T-helper 1 cell treated with Interleukin-12 subunit alpha and Interleukin-12 subunit beta and Interleukin-4 antibody, amounts not matched to agents 30 ng/mL and 1 ng/mL, for 36 hours (primary cell): Measurements from ENCODE around the gene ATP1B2. TPM values are rescaled to one million over a fixed set of nuclear protein-coding genes. Genes with fewer than 3 reads are reported as not detected.
"Not testable (repeated sequence)": the region's sequence is repeated elsewhere in the genome, so short reads cannot be mapped to it uniquely, and the experiment has no call there.

Source experiments
- intact Hi-C: fragments of 100-400 bp; cut with micrococcal nuclease; formaldehyde crosslinking; loops from one replicate; pipeline ENCODE4 v1.15.1; 2024
- total RNA-seq: library from RNA; stranded (reverse); gene quantifications from 2 replicates; pipeline ENCODE4 v1.2.3, GENCODE V29; 2022

The ATP1B2 gene, protein sequence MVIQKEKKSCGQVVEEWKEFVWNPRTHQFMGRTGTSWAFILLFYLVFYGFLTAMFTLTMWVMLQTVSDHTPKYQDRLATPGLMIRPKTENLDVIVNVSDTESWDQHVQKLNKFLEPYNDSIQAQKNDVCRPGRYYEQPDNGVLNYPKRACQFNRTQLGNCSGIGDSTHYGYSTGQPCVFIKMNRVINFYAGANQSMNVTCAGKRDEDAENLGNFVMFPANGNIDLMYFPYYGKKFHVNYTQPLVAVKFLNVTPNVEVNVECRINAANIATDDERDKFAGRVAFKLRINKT
- 0.22 and 0.37 TPM in 2 replicates for total RNA-seq

DNA sequence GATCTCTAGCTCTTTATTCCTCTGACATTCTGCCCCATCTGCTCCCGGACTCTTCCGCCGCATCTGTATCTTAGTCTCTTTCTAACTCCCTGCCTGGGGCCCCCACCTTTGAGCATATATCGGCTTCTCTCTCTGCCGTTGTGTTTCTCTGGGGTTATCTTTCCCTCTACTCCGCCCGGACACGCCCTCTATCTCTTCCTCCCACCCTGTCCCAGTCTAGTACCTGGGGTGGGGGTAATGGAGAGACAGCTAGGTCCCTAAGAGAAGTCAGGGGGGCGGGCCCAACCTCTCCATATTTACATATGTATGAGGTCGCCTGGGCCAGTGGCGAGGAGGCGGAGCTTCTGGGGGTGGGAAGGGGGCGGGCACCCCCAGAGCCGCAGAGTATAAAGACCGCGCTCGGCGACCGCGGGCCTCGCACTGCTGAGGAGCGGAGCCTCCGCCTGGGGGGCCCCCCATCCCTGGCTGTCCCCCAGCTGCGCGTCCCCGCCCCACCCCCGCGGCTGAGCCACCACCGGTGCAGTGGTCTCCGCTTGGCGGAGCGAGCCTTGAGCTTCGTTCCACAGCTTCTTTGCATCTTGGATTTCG is at the start of gene ATP1B2:
ATP1B2 (plus strand) TSS at position 418 of the 588 bp plus-strand sequence. CDS start 593 bp downstream, outside the sequence.
- intact Hi-C loops, result loop anchor here (1.0 kb wide), 6 partner anchors 8 to 343 kb away; partner anchors contain the start of genes EIF5A, SAT2 and TMEM102

DNA sequence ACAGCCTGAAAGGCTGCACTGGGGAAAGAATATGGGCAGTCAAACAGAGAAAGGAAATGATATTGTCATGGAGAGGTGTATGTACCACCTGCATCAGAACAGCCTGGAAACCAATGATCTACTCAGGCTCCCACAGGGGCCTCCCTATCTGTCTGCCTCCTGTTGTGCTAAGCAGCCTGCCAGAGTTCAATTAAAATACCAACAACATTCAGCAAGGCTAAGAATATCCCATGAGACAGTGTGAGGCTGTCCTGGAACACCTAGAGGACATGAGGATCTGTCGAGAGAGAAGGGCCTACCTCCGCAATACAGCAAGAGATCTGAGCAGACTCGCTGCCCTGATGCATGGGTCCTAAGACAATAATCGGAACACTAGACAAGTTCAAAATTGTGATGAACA is 44.4 kb upstream of the ATP1B2 start:
- intact Hi-C loops, result no loop called here

DNA sequence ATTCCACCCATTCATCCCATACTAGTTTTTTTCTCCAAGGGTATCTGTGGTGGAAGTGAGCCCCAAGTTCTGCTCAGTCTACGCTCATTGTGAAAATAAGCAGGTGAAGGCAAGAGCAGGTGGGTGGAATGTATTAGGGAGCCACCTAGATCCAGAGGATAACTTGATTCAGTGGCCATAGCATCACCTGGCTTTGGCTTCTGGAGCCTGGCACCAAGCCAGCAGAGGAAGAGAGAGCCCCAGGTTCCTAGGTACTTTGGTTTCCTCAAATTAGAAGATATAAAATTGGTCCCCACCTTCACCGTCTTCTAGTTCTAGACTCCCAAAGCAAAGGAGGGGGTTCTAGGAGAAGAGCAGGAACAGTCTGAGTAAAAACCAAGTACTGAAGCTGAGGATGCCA is 40.1 kb upstream of the ATP1B2 start:
- intact Hi-C loops, result no loop called here

DNA sequence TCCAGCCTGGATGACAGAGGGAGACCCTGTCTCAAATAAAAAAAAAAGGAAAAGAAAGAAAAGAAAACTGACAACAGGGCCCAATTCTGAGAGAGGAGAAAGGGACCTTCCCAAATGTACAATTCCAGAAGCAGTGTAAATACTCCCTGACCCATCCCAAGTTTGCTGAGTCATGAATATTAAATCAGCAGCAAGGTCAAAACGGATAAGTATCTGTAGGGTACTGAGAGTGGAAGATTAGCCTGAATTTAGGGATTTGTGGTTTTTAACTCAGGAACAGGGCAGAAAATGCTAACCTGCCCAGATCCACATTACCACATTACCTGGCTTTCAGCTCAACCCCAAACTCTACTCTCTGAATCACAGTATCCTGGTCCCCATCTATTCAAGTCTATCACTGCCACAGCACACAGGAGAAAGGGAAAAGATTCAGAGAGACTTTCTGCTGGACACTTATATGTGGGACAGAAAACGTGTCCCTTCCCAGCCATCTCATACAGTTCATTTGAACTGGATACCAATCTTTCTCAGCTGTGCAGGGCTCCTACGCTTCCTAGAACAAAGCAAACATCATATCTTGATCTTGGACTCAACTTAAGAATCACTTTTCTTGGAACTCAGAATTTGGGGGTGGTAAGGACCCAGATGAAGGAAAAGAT is 39.0 kb upstream of the ATP1B2 start:
- intact Hi-C loops, result no loop called here

DNA sequence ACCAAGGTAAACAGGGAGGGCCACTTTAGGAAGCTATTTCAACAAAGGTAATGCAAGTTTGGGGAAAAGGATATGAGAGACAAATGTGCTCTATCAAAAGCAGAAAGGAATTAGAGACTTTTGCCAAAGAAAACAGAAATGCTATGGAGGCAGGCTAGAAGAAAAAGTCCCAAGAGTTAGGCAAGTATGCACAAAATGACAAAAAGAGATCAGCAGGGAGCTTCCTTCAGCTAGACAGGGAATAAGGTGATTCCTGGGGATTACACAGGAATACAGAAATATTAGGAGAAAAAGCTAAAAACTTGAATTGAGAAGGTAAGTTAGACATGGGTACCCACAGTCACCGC is 38.5 kb upstream of the ATP1B2 start:
- intact Hi-C loops, result no loop called here

DNA sequence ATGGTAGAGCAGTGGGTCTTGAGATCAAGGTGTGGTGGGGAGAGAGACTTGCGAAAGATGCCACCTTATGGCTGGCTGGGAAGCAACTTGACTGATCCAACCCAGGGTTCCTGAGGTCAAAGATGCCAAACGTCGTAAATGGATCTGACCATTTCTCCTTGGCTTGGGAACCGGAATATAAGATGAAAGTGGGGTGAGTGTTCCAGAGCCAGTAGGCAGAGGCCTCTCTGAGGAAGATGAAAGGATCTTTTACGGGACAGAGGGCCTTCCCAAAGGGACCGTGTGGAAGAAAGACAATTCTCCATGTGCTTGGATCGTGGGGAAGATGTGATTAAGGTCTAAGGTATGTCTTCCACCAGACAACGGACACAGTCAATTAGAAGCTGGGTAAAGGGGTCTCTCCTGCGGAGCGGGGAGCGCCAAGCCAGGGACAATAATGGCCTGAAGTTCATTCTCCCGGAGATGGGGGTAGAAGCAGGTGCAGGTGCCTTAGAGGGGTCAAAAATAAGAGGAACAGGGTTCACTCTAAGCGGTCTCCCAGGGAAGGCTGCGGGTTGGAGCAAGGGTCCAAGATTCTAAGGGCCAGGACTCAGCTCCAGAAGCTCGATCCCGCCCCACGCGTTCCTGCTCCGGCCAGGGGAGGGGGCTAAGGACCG is 36.8 kb upstream of the ATP1B2 start:
- intact Hi-C loops, result loop anchor here (1.0 to 2.0 kb wide), 3 partner anchors 210 to 318 kb away; partner anchors contain the start of genes CNTROB and TMEM256

DNA sequence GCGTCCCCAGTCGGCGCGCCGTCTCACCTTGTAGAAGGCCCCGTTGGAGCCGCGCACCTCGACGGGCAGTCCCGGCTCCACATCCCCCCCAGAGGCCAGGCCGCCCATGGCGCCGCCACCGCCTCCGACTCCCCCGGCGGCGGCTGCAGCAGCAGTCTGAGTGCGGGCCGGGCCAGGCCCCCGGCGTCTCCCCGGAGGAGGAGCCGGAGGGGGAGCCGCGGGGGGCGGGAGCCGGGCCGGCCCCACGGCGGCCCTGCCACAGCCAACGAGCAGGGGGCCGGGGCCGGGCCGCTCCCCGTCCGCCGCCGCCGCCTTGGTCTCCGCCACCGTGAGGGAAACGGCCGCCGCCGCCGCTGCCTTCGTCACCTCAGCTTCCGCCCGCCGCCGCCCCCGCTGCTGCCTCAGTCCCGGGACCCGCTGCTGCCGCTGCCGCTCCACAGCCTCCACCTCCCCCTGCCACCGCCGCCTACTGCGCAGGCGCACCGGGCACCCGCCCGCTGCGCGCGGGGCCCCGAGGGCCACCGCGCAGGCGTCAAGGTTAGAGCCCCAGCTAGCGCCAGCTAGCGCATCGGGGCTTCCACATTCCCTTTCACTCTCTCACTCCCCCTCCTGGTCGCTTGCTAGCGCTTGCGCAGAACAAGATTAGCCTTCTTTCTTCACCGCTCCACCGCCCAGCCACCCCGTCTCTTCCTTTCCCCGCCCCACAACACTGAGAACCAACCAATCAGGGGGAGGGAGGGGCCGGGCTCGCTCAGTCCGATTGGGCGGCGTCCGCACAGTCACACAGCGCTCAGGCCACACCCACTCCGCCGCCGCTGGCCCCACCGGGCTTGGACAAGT is 36.1 kb upstream of the ATP1B2 start, which contains the start of gene FXR2:
FXR2 (minus strand) TSS at position 473 of the 840 bp plus-strand sequence; CDS start at position 108, 365 bp downstream.
- intact Hi-C loops, result loop anchor here (1.0 to 2.0 kb wide), 11 partner anchors 13 to 318 kb away; partner anchors contain the start of genes ATP1B2, CNTROB, EIF5A and MPDU1

DNA sequence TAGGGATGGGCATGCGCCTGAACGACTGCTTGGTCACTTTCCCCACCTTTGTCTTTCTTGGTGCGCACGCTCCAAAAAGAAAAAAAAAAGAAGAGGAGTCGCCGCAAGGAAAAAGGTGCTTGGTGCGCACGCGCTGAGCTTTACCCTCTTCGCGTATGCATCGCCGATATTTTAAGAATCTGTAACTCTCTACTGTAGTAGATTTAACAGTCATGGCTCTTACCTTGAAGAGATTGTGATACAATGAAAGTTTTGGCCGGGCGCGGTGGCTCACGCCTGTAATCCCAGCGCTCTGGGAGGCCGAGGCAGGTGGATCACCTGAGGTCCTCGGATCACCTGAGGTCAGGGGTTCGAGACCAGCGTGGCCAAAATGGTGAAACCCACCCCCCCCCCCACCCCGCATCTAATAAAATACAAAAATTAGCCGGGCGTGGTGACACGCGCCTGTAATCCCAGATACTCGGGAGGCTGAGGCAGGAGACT is 35.4 kb upstream of the ATP1B2 start:
- intact Hi-C loops, result loop anchor here (1.0 to 2.0 kb wide), 9 partner anchors 12 to 308 kb away; partner anchors contain the start of genes ATP1B2, EIF5A, MPDU1 and POLR2A

DNA sequence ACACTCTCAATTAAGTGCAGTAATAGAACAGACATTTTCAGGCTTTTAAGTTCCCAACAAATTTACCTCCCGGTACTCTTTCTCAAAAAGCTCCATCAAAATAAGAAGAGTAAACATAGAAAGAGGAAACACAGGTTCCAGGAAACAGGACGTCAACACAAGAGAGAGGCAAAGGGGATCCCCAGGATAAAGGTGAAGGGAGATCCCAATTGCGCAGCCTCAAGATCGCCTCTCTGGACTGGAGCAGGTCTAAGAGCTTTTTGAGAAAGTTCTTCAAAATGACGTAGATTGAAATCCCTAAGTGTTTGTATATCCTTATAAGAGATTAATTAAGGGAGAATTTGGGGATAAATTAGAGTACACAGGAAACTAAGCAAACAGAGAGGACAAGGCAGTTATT is 32.1 kb upstream of the ATP1B2 start:
- intact Hi-C loops, result no loop called here

DNA sequence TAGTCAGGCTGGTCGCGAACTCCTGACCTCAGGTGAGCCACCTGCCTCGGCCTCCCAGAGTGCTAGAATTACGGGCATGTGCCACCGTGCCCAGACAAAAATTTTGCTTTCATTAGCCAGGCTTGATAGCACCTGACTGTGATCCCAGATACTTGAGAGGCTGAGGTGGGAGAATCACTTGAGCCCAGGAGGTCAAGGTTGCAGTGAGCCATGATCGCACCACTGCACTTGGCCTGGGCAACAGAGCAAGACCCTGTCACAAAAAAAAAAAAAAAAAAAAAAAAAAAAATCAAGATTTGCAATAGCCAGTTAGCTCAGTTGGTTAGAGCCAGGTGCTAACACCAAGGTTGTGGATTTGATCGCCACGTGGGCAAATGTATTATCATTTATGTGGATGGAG is 29.9 kb upstream of the ATP1B2 start:
- intact Hi-C loops, result no loop called here

DNA sequence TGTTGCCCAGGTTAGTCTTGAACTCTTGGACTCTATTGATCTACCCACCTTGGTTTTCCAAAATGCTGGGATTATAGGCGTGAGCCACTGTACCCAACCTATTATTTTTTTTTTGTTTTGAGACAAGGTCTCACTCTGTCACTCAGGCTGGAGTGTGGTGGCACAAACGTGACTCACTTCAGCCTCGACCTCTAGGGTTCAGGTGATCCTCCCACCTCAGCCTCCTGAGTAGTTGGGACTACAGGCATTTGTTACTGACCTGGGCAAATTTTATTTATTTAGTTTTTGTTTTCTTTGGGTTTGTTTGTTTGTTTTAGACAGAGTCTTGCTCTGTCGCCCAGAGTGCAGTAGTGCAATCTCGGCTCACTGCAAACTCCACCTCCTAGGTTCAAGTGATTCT is 27.1 kb upstream of the ATP1B2 start:
- intact Hi-C loops, result no loop called here

DNA sequence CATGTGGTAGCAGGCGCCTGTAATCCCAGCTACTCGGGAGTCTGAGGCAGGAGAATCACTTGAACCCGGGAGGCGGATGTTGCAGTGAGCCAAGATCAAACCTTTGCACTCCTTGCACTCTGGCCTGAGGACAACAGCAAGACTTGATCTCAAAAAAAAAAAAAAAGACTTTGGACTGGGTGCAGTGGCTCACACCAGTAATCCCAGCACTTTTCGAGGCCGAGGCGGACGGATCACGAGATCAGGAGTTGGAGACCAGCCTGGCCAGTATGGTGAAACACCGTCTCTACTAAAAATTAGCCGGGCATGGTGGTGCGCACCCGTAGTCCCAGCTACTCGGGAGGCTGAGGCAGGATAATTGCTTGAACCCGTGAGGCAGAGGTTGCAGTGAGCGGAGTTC is 25.0 kb upstream of the ATP1B2 start:
- intact Hi-C loops, result not testable (repeated sequence)

DNA sequence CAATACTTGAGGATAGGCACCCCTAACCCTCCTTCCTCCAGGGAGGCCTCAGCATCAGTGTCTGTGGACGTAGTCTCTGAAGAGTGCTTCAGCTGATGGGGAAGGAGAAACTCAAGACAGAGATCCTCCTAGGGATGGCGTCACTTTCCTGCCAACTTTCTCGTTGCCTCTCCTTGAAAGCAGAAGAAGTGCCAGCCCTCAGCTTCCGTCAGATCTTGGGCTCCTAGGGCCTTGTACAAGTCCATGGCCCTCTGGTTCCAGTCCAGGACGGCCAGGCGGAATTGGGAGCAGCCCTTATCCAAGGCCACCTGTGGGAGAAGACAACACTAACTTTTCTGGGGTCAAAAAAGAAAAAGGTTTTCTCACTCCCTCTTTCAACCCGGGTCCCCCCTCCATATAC is 24.4 kb upstream of the ATP1B2 start:
- intact Hi-C loops, result no loop called here

DNA sequence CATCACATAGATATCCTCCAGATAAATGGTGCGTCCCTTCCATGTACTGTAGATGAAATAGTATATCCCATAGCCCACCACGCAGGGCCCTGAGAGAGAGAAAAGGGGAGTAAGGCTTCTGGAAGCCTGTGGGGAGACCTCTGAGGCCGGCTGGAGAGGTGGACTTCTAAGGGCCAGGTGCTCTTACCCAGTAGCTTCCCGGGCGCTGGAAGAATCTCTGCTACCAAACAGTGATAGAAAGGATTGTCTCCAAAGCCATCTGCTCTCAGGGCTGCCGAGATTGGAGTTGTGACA is 23.8 kb upstream of the ATP1B2 start:
- intact Hi-C loops, result loop anchor here (1.0 kb wide), 3 partner anchors 12 to 43 kb away; partner anchors contain the start of gene ATP1B2

DNA sequence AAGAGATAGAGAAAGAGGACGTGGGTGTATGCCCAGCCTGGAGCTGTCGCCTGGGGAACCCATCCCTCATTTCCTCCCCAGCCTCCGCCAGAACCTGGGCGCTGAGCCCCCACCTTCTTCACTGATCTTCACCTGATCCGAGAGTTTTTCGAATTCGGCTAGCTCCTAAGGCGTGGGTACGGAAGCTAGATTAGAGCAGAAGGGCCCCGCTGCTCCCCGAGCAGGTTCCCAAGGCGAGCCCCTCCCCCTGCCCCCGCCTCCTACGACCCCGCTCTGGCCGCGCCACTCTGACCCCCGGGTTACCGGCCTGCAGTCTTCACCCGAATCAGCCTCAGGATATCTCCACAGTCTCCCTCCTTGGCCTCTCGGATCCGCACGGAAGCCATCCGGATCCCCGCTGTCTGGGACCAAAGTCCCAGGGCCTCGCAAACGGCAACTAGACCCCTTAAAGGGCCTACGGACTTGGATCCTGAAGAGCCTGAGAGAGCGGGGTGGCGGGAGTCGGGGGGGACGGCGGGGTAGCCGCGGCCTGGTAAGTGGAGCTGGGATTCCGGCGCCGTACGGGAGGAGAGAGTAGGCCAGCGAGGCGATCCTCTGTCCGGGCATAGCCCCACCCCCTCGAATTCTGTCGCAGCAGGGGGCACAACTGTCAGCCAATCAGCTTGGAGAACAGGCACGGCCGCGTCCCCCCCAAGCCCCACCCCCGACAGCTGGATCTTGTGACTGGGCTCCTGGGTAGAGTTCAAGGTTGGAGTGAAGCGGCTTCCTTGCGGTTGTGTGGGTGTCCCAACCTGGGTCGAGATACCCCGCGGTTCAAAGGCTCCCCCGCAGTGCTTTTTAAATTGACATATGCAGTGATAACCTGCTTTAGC is 23.2 kb upstream of the ATP1B2 start, which contains the start of gene SAT2:
SAT2 (minus strand) TSS at position 572 of the 872 bp plus-strand sequence; CDS start at position 386, 186 bp downstream.
- intact Hi-C loops, result loop anchor here (1.0 kb wide), 3 partner anchors 12 to 43 kb away; partner anchors contain the start of gene ATP1B2

DNA sequence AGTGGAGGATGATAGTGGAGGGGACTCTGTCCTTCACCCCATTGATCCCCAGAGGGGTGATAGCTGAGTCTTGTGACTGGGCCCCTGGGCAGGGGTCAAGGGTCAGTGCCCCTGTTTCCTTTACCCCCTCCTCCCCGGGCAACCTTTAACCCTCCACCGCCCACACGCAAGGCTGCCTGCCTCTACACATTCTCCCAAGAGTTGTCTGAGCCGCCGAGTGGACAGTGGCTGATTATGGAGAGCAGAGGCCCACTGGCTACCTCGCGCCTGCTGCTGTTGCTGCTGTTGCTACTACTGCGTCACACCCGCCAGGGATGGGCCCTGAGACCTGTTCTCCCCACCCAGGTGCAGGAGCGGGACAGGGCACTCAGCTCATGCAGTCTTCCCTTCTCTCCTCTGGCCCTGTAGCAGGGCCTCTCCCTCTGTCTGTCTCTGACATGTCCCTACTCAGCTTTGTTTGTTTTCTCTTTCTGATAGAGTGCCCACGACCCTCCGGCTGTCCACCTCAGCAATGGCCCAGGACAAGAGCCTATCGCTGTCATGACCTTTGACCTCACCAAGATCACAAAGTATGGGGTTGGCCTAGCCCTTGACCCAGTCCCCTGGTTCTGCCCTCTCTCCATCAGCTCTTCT is 20.7 kb upstream of the ATP1B2 start, which contains the start of gene SHBG:
SHBG (plus strand) TSS at position 197 of the 633 bp plus-strand sequence; CDS start at position 235, 38 bp downstream.
- intact Hi-C loops, result loop anchor here (5.0 kb wide), 1 partner anchor 87 kb away; the partner anchor contains the start of gene DNAH2

DNA sequence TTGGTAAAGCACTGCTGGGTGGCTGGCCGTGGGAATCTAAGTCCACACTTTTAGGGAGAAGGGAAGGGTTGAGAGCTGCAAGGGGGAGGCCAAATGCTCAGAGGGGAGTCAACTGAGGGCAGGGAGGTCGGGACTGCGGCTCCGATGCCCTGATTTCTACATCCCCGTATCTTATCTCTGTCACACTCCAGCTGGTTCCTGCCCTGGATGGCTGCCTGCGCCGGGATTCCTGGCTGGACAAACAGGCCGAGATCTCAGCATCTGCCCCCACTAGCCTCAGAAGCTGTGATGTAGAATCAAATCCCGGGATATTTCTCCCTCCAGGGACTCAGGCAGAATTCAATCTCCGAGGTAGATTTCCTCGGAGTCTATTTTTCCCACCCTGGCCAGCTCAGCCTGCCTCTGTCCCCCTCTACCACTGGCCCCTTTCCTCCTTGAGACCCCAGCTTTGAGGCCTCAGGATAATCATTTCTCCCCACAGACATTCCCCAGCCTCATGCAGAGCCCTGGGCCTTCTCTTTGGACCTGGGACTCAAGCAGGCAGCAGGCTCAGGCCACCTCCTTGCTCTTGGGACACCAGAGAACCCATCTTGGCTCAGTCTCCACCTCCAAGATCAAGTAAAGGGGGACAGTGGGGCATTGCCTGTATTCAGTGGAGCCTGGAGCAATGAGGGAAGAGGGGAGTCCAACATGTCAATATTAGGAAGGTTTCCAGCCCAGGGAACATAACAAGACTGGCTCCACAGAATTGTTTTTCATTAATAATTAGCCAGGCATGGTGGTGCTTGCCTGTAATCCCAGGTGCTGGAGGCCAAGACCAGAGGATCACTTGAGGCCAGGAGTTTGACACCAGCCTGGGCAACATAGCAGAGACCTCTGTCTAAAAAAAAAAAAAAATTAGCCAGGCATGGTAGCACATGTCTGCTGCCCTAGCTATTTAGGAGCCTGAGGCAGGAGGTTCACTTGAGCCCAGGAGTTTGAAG is 19.0 kb upstream of the ATP1B2 start:
- intact Hi-C loops, result loop anchor here (1.0 to 5.0 kb wide), 3 partner anchors 42 to 86 kb away; partner anchors contain the start of genes DNAH2 and TP53
